GM21723 (cell line): Measurements from ENCODE around the gene CLIC1.

Experiments used
- ATAC-seq: cut with Tn5 transposase; IDR thresholded peaks from one replicate; pipeline ENCODE4 v1.9.1; 2021; ENCODE audit warnings: mild to moderate bottlenecking, moderate library complexity; ENCODE audit not compliant: unreplicated experiment

Gene CLIC1

GRCh38 chr6:31736021-31736767 lies at the start of gene CLIC1:
TSS of gene CLIC1 (minus strand) at chr6:31736530. CDS start at chr6:31736300, 230 bp downstream.
- ATAC-seq: no peak

GRCh38 chr6:31785475-31785874 lies 49.1 kb upstream of the CLIC1 start:
- no peak for ATAC-seq

- no peak for ATAC-seq
Measured at GRCh38 chr6:31784098-31784925, 48.0 kb upstream of the CLIC1 start.

- ATAC-seq: no peak
Measured at GRCh38 chr6:31782126-31782855, 46.0 kb upstream of the CLIC1 start.

GRCh38 chr6:31781244-31782125 lies 45.2 kb upstream of the CLIC1 start:
- no peak for ATAC-seq

GRCh38 chr6:31780507-31781243 lies 44.3 kb upstream of the CLIC1 start:
- no peak for ATAC-seq

- ATAC-seq: no peak
Measured at GRCh38 chr6:31779908-31780307, 43.6 kb upstream of the CLIC1 start.

GRCh38 chr6:31778999-31779885 lies 42.9 kb upstream of the CLIC1 start:
- ATAC-seq: no peak

GRCh38 chr6:31778193-31778592 lies 41.9 kb upstream of the CLIC1 start:
- no peak for ATAC-seq

- ATAC-seq: no peak
Measured at GRCh38 chr6:31777667-31778050, 41.3 kb upstream of the CLIC1 start.

- ATAC-seq: peak; percentile 80
Measured at GRCh38 chr6:31776989-31777666, 40.8 kb upstream of the CLIC1 start, which contains the start of gene VWA7. TSS of gene VWA7 (minus strand) at chr6:31777328. CDS start at chr6:31776779, 549 bp downstream.

GRCh38 chr6:31776485-31776988 lies 40.2 kb upstream of the CLIC1 start:
- peak; percentile 14 for ATAC-seq

- ATAC-seq: no peak
Measured at GRCh38 chr6:31775633-31776484, 39.5 kb upstream of the CLIC1 start.

GRCh38 chr6:31775184-31775583 lies 38.9 kb upstream of the CLIC1 start:
- ATAC-seq: no peak

GRCh38 chr6:31771992-31772358 lies 35.6 kb upstream of the CLIC1 start:
- ATAC-seq: no peak

- ATAC-seq: no peak
Measured at GRCh38 chr6:31770860-31771259, 34.5 kb upstream of the CLIC1 start.
